LNCAP (cell line): ENCODE measurements around the gene KMT5C.

Source experiments
- CTCF ChIP-seq: fragments of 450-650 bp; IDR thresholded peaks from 2 replicates; pipeline ENCODE4 v1.5.1; 2017; ENCODE audit warnings: mild to moderate bottlenecking

KMT5C gene

GRCh38 chr19:55352549-55353145, 13.0 kb downstream of the KMT5C start:
- no peak for TF ChIP-seq CTCF

GRCh38 chr19:55353356-55353802, 13.7 kb downstream of the KMT5C start:
- no peak for TF ChIP-seq CTCF

- TF ChIP-seq CTCF = no peak
Observed at GRCh38 chr19:55353803-55354697, 14.4 kb downstream of the KMT5C start.

GRCh38 chr19:55354698-55355212, 15.1 kb downstream of the KMT5C start, which contains the start of gene COX6B2:
TSS of gene COX6B2 (minus strand) at chr19:55354719. CDS start at chr19:55354521, 198 bp downstream.
- no peak for TF ChIP-seq CTCF

- no peak for TF ChIP-seq CTCF
Observed at GRCh38 chr19:55355213-55355821, 15.6 kb downstream of the KMT5C start.

GRCh38 chr19:55358493-55358892, 18.8 kb downstream of the KMT5C start:
- no peak for TF ChIP-seq CTCF
